ENCODE measurements around the gene SPOUT1.
"Not testable (repeated sequence)": the region's sequence is repeated elsewhere in the genome, so short reads cannot be mapped to it uniquely, and the experiment has no call there.

Gene SPOUT1

GRCh38 chr9:128829477-128830251, at the start of gene SPOUT1:
Gene SPOUT1, minus strand, starts transcription at chr9:128829794. Its CDS starts 14 bp downstream, at chr9:128829780.
- peak; percentile 95 for DNase-seq (ENCODE audit: low spot score)

GRCh38 chr9:128877852-128878251, 48.3 kb upstream of the SPOUT1 start:
- DNase-seq (ENCODE audit: low spot score): no peak

GRCh38 chr9:128870941-128871265, 41.3 kb upstream of the SPOUT1 start:
- not testable (repeated sequence) for DNase-seq (ENCODE audit: low spot score)

- no peak for DNase-seq (ENCODE audit: low spot score)
These were observed 40.7 kb upstream of the SPOUT1 start for GRCh38 chr9:128870128-128870940.

GRCh38 chr9:128863647-128864046, 34.1 kb upstream of the SPOUT1 start:
- peak; percentile 91 for DNase-seq (ENCODE audit: low spot score)

- no peak for DNase-seq (ENCODE audit: low spot score)
These were observed 32.8 kb upstream of the SPOUT1 start for GRCh38 chr9:128862401-128862851.

- DNase-seq (ENCODE audit: low spot score): no peak
These were observed 31.9 kb upstream of the SPOUT1 start for GRCh38 chr9:128861501-128861900.

GRCh38 chr9:128860937-128861336, 31.3 kb upstream of the SPOUT1 start:
- DNase-seq (ENCODE audit: low spot score): no peak

- DNase-seq (ENCODE audit: low spot score): not testable (repeated sequence)
These were observed 28.9 kb upstream of the SPOUT1 start for GRCh38 chr9:128858476-128858875.

GRCh38 chr9:128854454-128854853, 24.9 kb upstream of the SPOUT1 start:
- not testable (repeated sequence) for DNase-seq (ENCODE audit: low spot score)

- not testable (repeated sequence) for DNase-seq (ENCODE audit: low spot score)
These were observed 23.1 kb upstream of the SPOUT1 start for GRCh38 chr9:128852646-128853045.

GRCh38 chr9:128851779-128852600, 22.4 kb upstream of the SPOUT1 start:
- not testable (repeated sequence) for DNase-seq (ENCODE audit: low spot score)

- not testable (repeated sequence) for DNase-seq (ENCODE audit: low spot score)
These were observed 21.4 kb upstream of the SPOUT1 start for GRCh38 chr9:128851024-128851423.

GRCh38 chr9:128847803-128848202, 18.2 kb upstream of the SPOUT1 start:
- no peak for DNase-seq (ENCODE audit: low spot score)

GRCh38 chr9:128846680-128847030, 17.1 kb upstream of the SPOUT1 start:
- DNase-seq (ENCODE audit: low spot score): no peak

- peak; percentile 68 for DNase-seq (ENCODE audit: low spot score)
These were observed 15.8 kb upstream of the SPOUT1 start for GRCh38 chr9:128845186-128845931.

GRCh38 chr9:128843171-128843570, 13.6 kb upstream of the SPOUT1 start:
- not testable (repeated sequence) for DNase-seq (ENCODE audit: low spot score)

GRCh38 chr9:128841694-128842492, 12.3 kb upstream of the SPOUT1 start:
- DNase-seq (ENCODE audit: low spot score): no peak

GRCh38 chr9:128840524-128840923, 10.9 kb upstream of the SPOUT1 start:
- no peak for DNase-seq (ENCODE audit: low spot score)

- DNase-seq (ENCODE audit: low spot score): no peak
These were observed 8.7 kb upstream of the SPOUT1 start for GRCh38 chr9:128838338-128838737.
